Panc1 (cell line): ENCODE data around the gene RAB15. TPM values are rescaled to one million over a fixed set of nuclear protein-coding genes. Genes with fewer than 3 reads are reported as not detected.

Experiments used
- ATAC-seq: fragments of 200-7000 bp; cut with Tn5 transposase; 2 replicates; pipeline ENCODE4 v1.9.1; 2020; ENCODE audit warnings: mild to moderate bottlenecking, moderate library complexity
- BruUV-seq: library from RNA; stranded (reverse); fragments of 400-500 nt; replicated peaks from 2 replicates; lab custom pipeline; 2021; lab: Mats Ljungman, UMichigan
- CTCF ChIA-PET: fragments of 300-600 bp; sonication (Branson Sonifier 250); formaldehyde crosslinking; loops from one replicate; lab custom pipeline; 2022; ENCODE audit warnings: antibody characterized with exemption; lab: Charles Lee
- POLR2A ChIA-PET: fragments of 300-600 bp; sonication (Branson Sonifier 250); formaldehyde crosslinking; loops from one replicate; lab custom pipeline; 2022; ENCODE audit warnings: antibody characterized with exemption; lab: Charles Lee
- DNase-seq: peaks from one replicate; pipeline ENCODE4 v3.0.0-alpha.2; 2010; ENCODE audit warnings: low read depth, low spot score
- H3K27ac ChIP-seq: 2 replicates; pipeline ENCODE4 v1.5.1; 2011; ENCODE audit warnings: mild to moderate bottlenecking, low read length, inconsistent platforms
- H3K27me3 ChIP-seq: fragments of 200-500 bp; sonication (Bioruptor generic); 2 replicates; pipeline ENCODE4 v1.6.0; 2014; ENCODE audit warnings: low read length, inconsistent platforms; ENCODE audit not compliant: control insufficient read depth, insufficient read depth
- H3K36me3 ChIP-seq: fragments of 200-500 bp; sonication (Bioruptor generic); 2 replicates; pipeline ENCODE4 v1.5.1; 2014; ENCODE audit warnings: inconsistent platforms, mild to moderate bottlenecking, low read length, moderate library complexity; ENCODE audit not compliant: control insufficient read depth, insufficient read depth
- H3K4me1 ChIP-seq: 2 replicates; pipeline ENCODE4 v1.5.1; 2011; ENCODE audit warnings: inconsistent platforms, mild to moderate bottlenecking, low read length, moderate library complexity; ENCODE audit not compliant: control insufficient read depth, insufficient read depth
- H3K4me3 ChIP-seq, 2 experiments: 2 replicates each; pipeline ENCODE4 v1.5.1; 2011 to 2012; ENCODE audit warnings: low read depth in 2 of 2, low read length in 2 of 2, mild to moderate bottlenecking in 2 of 2, inconsistent platforms in 1 of 2, moderate library complexity in 1 of 2
- H3K9me3 ChIP-seq: fragments of 200-500 bp; sonication (Bioruptor generic); 2 replicates; pipeline ENCODE4 v1.5.1; 2014; ENCODE audit warnings: low read depth, mild to moderate bottlenecking, inconsistent platforms, low read length, moderate library complexity; ENCODE audit not compliant: control insufficient read depth, insufficient read depth
- POLR2AphosphoS5 ChIP-seq: IDR thresholded peaks from 2 replicates; pipeline ENCODE4 v1.6.1; 2012; ENCODE audit warnings: mild to moderate bottlenecking, low read depth, low read length, moderate library complexity
- SIN3A ChIP-seq: IDR thresholded peaks from 2 replicates; pipeline ENCODE4 v1.6.1; 2012; ENCODE audit warnings: low read depth, mild to moderate bottlenecking, low read length, moderate library complexity, borderline replicate concordance; ENCODE audit not compliant: insufficient read depth
- TCF7L2 ChIP-seq: IDR thresholded peaks from 2 replicates; pipeline ENCODE4 v1.6.1; 2011; ENCODE audit warnings: mild to moderate bottlenecking, low read depth, low read length, inconsistent platforms
- in situ Hi-C: cut with HindIII; loops from 2 replicates; pipeline ENCODE4 v1.10.0; 2016; ENCODE audit warnings: low sequenced_read_pairs, low pct_unique_long_range_greater_than_20kb
- intact Hi-C: fragments of 100-400 bp; cut with micrococcal nuclease; formaldehyde crosslinking; loops from one replicate; pipeline ENCODE4 v1.10.0; 2022; ENCODE audit not compliant: unreplicated experiment
- total RNA-seq: library from RNA; stranded (reverse); gene quantifications from one replicate; pipeline ENCODE4 v1.2.1, GENCODE V29; 2021; ENCODE audit not compliant: unreplicated experiment
- TF ChIP-seq, protein P1 (sequence below): fragments of 450-650 bp; IDR thresholded peaks from 2 replicates; pipeline ENCODE4 v1.5.1; 2017; ENCODE audit warnings: mild to moderate bottlenecking
- TF ChIP-seq, protein P2 (sequence below), 2 experiments: IDR thresholded peaks; 2 replicates each; pipeline ENCODE4 v1.6.1; 2011 to 2012; ENCODE audit warnings: low read depth in 2 of 2, control low read depth in 1 of 2, low read length in 1 of 2, mild to moderate bottlenecking in 1 of 2, moderate library complexity in 1 of 2; ENCODE audit not compliant: insufficient read depth in 1 of 2

The RAB15 gene
- total RNA-seq, 1 experiment from 2014 or later: 6.0 TPM

DNA sequence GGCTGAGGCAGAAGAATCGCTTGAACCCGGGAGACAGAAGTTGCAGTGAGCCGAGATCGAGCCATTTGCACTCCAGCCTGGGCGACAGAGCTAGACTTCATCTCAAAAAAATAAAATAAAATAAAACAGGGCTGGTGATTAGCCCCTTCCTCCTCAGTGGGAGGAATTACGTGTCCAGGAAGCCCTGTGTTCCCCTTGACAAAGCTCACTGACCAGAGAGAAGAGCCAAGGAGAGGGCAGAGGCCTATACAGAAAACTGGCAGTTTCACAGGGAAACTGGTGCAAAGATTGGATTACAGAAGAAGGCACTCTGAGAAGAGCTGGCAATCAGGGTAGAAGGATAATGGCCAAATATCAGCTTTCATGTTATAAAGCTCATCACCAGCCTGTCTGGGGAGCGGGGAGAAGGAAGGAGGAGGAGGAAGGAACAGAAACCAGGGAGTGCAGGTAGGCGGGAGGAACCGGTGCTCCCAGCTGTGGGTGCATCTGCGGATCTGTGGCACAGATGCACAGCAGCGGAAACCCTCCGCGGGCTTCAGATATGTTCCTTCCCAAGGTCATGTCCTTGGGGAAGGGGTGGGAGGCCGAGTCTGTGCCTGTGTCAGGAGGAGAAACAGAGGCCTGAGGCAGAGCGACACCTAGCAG lies 6.7 kb downstream of the RAB15 start:
- CTCF ChIA-PET: no interaction called here
- intact Hi-C loops: no loop called here
- in situ Hi-C loops: no loop called here
- POLR2A ChIA-PET: no interaction called here
- ATAC-seq (no peak), DNase-seq (no peak)
- TF ChIP-seq, protein P1, sequence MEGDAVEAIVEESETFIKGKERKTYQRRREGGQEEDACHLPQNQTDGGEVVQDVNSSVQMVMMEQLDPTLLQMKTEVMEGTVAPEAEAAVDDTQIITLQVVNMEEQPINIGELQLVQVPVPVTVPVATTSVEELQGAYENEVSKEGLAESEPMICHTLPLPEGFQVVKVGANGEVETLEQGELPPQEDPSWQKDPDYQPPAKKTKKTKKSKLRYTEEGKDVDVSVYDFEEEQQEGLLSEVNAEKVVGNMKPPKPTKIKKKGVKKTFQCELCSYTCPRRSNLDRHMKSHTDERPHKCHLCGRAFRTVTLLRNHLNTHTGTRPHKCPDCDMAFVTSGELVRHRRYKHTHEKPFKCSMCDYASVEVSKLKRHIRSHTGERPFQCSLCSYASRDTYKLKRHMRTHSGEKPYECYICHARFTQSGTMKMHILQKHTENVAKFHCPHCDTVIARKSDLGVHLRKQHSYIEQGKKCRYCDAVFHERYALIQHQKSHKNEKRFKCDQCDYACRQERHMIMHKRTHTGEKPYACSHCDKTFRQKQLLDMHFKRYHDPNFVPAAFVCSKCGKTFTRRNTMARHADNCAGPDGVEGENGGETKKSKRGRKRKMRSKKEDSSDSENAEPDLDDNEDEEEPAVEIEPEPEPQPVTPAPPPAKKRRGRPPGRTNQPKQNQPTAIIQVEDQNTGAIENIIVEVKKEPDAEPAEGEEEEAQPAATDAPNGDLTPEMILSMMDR: no peak
- TF ChIP-seq POLR2AphosphoS5: no peak
- Histone ChIP-seq H3K27ac (no peak overlapping the region), H3K4me1 (no peaks in the 10 kb centered on the region), H3K9me3 (no peaks in the 10 kb centered on the region), H3K27me3 (no peaks in the 10 kb centered on the region; the same call in 1 of the 2 replicates), H3K4me3 (no peak overlapping the region), H3K36me3 (no peaks in the 10 kb centered on the region)
- BruUV-seq: no TSS peak

DNA sequence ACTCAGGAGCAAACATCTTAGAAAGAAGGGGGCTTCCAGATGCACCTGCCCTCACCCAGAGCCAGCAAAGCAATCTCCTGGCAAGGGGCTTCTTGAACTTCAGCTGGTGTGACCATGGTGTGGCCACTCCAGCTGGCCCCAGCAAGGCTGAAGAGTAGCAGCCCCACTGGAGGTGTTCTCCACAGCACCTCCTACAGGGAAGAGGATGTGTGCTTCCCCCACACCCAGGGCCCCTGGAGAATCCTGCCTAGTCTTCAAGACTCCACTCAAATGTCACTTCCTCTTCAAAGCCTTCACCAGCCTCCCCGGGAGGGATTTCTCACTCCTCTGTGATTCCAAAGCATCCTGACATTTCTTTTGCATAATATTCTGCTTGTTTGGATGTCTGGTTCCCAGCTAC lies 8.5 kb downstream of the RAB15 start:
- Histone ChIP-seq H3K27me3 (no peaks in the 10 kb centered on the region), H3K36me3 (no peaks in the 10 kb centered on the region), H3K4me1 (no peaks in the 10 kb centered on the region), H3K9me3 (no peaks in the 10 kb centered on the region), H3K27ac (no peak overlapping the region), H3K4me3 (no peak overlapping the region)
- in situ Hi-C loops (no loop called here), intact Hi-C loops (no loop called here)
- TF ChIP-seq SIN3A: no peak
- TF ChIP-seq, protein P2, sequence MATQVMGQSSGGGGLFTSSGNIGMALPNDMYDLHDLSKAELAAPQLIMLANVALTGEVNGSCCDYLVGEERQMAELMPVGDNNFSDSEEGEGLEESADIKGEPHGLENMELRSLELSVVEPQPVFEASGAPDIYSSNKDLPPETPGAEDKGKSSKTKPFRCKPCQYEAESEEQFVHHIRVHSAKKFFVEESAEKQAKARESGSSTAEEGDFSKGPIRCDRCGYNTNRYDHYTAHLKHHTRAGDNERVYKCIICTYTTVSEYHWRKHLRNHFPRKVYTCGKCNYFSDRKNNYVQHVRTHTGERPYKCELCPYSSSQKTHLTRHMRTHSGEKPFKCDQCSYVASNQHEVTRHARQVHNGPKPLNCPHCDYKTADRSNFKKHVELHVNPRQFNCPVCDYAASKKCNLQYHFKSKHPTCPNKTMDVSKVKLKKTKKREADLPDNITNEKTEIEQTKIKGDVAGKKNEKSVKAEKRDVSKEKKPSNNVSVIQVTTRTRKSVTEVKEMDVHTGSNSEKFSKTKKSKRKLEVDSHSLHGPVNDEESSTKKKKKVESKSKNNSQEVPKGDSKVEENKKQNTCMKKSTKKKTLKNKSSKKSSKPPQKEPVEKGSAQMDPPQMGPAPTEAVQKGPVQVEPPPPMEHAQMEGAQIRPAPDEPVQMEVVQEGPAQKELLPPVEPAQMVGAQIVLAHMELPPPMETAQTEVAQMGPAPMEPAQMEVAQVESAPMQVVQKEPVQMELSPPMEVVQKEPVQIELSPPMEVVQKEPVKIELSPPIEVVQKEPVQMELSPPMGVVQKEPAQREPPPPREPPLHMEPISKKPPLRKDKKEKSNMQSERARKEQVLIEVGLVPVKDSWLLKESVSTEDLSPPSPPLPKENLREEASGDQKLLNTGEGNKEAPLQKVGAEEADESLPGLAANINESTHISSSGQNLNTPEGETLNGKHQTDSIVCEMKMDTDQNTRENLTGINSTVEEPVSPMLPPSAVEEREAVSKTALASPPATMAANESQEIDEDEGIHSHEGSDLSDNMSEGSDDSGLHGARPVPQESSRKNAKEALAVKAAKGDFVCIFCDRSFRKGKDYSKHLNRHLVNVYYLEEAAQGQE (IDR thresholded peaks at IDR 0.05; ENCODE audit: insufficient read depth in 1 of 2, low read depth in 2 of 2, low read length in 1 of 2): no peak
- TF ChIP-seq, protein P1: no peak
- no peak for TF ChIP-seq POLR2AphosphoS5
- TF ChIP-seq TCF7L2: no peak
- DNase-seq: no peak
- BruUV-seq: no TSS peak
- ATAC-seq: no peak
- ChIA-PET POLR2A (no interaction called here), CTCF (no interaction called here)
